NCI-H460 (cell line): ENCODE data around the gene ZNF609. TPM values are rescaled to one million over a fixed set of nuclear protein-coding genes. Genes with fewer than 3 reads are reported as not detected.

Source experiments
- DNase-seq: peaks from one replicate; pipeline ENCODE4 v3.0.0-alpha.2; 2016; ENCODE audit warnings: low read depth; ENCODE audit errors: extremely low read depth
- small RNA-seq, 2 experiments: library from RNA; depleted of rRNA; stranded (forward); fragments of <200 nt; gene quantifications; one replicate each; pipeline ENCODE3, GENCODE V24; 2014
- total RNA-seq: library from RNA; depleted of rRNA; stranded (reverse); fragments of >200 nt; shearing (Covaris generic); gene quantifications from 2 replicates; pipeline ENCODE4 v1.2.3, GENCODE V29; 2014; rRNA removed

The ZNF609 gene
- total RNA-seq, 1 experiment from 2014 or later: 15.0 TPM

DNA sequence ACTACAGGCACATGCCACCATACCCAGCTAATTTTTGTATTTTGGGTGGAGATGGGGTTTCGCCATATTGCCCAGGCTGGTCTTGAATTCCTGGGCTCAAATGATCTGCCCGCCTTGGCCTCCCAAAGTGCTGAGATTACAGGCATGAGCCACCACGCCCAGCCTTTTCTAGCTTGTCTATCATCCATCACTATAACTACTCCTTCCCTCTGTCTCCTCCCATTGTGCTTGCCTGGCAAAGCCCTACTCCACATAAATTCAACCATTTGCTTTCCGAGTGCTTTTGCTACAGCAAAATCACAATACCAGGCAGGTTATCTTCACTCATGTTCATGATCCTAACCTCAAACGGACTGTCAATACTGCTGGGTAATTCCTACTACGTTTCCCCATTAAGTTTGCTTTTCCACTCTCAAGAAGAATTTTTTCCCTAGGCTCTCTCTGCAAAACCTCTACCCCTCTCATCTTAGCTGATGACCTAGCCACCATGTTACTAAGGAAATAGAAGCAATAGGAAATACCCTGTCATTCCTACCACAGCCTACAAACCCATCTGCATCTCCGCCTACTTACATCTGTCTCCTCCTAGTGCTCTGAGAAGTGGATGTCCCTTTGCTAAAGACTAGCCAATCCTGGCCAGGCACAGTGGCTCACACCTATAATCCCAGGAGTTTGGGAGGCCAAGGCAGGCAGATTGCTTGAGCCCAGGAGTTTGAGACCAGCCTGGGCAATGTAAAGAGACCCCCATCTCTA, 250.5 kb downstream of the ZNF609 start:
- DNase-seq: no peak

DNA sequence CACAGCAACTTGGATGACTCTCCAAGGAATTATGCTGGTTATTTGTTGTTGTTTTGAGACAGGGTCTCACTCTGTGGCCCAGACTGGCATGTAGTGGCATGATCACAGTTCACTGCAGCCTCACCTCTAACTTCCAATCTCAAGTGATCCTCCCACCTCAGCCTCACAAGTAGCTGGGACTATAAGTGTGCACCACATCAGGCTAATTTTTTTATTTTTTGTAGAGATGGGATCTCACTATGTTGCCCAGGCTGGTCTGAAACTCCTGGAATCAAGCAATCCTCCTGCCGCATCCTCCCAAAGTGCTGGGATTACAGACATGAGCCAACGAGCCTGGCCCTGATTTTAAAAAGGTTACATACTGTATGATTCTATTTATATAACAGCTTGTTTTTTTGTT, 252.0 kb downstream of the ZNF609 start:
- DNase-seq: no peak

DNA sequence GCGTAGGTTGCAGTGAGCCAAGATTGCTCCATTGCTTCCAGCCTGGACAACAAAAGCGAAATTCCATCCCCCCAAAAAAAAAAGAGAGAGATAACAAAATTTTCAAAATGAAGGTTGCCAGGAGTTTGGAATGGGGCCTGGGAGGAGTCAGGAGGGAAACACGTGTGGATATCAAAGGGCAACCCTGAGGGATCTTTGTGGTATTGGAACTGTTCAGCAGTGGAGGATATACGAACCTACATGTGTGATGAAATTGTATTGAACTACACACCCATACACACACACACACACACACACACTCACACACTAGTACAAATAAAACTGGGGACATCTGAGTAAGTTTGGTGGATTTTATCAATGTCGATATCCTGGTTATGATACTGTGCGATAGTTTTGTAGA, 253.2 kb downstream of the ZNF609 start:
- no peak for DNase-seq

DNA sequence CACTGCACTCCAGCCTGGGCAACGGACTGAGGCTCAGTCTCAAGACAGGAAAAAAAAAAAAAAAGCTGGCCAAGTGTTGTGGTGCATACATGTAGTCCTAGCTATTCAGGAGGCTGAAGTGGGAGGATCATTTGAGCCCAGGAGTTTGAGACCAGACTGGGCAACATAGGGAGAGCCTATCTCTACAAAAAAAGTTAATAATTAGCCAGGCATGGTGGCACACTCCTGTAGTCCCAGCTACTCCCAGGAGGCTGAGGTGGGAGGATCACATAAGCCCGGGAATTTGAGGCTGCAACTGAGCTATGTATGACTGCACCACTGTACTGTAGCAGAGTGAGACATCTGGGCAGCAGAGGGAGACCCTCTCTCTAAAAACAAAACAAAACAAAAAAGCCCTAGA, 256.1 kb downstream of the ZNF609 start:
- DNase-seq: no peak

DNA sequence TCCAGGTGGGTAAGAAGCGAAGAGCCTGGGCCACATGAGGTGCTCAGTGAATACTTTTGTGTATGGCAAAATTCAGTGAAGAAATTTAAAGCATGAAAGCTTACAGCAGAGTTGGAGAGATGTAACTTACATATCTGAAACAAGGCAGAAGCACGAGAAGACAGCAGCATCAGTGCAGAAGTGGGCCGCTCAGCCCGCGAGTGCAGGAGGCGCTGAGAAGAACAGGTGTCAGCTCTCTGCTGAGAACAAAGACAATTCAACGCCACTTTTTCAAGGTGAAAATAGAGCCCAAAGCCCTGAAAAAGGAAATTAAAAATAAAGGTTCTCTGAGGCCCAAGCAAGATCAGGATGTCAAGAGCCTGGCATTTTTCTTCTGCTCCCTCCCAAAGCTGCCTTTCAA, 256.8 kb downstream of the ZNF609 start:
- DNase-seq: no peak

DNA sequence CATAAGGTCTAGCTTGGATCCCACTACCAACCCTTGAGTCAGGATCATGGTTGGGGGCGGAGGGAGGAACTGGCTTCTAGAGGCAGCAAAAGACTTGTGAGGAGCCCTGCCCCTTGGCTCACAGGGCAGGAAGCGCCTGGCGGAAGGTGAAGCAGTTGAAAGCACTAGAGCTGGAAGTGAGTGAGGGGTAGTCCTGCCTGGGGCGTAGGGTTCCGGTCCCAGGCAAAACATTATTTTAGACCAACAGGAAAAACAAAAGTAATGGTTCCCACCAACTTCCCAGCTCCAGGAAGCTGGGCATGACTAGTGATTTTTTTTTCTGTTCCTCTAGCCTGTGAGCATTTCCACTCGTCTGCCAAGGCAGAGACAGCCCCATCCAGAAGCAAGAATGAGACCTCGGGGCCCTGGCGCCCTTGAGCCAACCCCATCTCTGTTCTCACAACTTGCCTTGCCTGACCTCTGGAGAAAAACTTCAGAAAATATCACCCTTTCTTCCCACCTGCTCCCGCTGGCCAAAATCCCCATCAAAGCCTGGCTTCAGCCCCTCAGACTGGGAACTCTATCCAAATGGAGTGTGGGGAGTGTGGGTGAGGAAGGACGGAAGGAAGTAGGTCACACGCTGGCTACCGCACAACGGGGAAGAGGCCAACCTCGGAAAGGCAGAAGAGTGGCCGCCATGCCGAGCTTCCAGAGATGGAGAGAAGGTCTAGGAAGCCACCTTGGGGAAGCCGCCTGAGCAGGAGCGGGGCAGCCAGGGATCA, 257.5 kb downstream of the ZNF609 start:
- DNase-seq: no peak

DNA sequence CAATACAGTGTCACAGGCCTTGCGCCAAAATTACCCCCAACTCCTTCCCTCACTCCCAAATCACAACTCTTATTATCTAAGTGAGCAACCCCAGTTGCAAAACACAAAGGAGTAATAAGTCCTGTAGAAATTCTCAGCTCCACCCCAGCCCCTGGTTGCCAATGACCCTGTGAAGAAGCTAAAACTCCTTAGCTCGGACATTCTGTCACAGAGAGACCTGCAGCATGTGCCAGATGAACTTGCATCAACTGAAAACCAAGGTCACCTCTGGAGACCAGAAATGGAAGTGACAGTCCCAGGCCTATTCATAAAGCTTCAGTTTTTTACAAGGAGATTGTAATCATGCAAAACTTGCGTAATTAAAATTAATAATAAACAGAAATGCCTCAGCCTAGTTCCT, 259.8 kb downstream of the ZNF609 start:
- DNase-seq: no peak

DNA sequence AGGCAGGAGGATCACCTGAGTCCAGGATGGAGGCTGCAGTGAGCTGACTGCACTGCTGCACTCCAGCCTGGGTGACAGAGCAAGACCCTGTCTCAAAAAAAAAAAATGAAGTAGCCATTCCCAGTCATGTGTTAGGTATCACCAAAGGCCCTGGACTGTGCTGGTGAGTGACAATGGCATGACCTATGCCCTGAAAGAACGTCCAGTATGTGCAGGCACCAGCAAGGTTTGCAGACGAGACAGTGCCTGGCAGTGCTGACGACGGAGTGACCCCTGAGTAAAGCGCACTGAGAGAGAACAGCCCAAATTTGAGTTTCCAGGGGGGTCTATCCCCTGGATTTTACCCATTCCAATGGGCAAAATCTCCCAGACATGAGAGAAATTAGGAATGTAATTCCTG, 269.8 kb downstream of the ZNF609 start:
- DNase-seq: no peak

DNA sequence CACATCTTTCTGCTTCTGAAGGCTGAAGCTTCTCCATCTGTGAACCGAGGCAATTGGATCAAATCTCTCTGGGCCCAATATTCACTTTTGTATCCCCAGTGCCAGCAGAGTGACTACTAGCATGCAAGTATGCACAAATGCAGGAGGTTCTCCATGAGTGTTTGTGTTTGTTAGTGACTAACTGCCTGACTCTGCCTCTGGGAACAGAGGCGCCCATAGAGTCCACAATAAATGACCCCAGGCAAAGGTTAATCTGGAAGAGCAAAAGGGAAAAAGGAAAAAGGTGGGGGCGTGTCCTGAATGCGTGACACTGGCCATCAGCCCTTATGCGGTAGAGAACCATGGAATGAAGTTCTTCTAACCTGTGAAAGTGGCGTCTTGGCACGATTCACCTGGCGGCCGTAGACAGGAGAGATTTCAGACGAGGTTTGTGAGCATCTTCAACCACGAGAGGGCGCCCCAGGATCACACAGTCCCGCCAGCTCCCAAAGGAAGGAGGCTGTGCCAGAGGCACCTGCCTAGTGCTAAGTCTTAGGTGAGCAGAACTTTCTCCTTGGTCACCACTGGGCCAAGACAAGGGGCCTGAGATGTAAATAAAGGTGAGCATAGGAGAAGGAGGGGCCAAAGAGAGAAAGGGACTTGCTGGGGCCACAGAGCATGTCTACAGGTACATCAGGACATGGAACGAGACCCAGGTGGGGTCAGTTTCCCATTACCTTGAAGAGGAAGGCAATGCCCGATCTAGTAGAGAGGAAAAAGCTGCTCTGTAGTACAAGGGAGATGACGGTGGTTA, 270.8 kb downstream of the ZNF609 start:
- peak; percentile 74 for DNase-seq

DNA sequence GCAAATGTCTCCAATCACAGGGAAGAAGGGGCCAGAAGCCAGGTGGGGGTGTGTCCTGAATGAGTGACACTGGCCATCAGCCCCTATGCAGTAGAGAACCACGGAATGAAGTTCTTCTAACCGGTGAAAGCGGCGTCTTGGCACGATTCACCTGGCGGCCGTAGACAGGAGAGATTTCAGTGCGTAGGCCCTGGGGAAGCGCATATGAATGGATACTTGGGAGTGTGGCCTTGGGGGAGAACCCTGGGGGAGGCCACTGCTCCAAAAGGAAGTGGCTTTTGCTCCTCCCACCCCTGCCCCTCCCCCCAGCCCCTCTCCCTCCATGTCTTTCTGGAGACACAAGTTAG, 271.4 kb downstream of the ZNF609 start:
- no peak for DNase-seq

DNA sequence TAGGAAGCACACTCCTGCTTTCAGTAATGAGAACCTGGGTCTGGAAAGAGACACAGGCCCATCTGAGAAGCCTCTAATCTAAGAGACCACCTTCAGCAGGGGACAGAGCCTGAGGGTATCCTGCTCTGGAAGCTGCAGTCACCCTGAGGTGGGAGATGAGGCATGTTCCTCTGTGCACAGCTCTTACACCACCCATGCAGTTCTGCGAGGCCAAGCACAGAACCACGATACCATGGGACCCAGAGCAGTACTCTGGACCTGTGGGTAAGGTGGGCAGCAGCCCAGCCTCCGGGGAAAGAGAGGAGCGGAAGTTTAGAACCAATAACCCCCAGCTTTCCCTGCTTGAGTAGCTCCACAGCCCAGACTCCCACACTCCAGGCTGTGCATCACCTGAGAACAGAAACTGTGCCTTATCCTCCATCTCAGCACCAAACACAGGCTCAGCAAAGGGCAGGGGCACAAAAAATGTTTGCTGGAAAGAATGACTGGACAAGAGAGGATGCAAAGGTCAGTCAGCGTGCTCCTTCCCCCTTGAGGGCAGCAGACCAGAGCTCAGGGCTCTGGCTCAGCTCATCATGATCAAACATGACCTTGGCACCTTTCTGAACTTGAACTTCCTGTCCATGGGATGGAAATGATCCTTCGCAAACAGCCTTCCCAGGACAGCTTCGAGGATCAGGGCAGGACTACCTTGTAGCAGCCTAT, 271.9 kb downstream of the ZNF609 start:
- DNase-seq: no peak

Small RNAs within 50 kb of the gene (small RNA-seq; reads per million reads assigned to genes)
- gene AC100830.2 (0 to 0.02 reads per million in 2 experiments), gene RF00019 (0 reads per million in 2 experiments), gene RNU6-549P (0 reads per million in 2 experiments)

Other genes with a start within 250 kb of the ZNF609 start
- gene CSNK1G1, start 104.4 kb upstream of the ZNF609 start, total RNA-seq: 17.5 and 20.7 TPM in 2 replicates
- gene PCLAF, start 79.1 kb upstream of the ZNF609 start, total RNA-seq: 69.7 and 105 TPM in 2 replicates
- gene TRIP4, start 72.7 kb upstream of the ZNF609 start, total RNA-seq: 6.3 and 8.6 TPM in 2 replicates